Trophoblast cell (in vitro differentiated cells and primary cell): ENCODE results near the gene LPIN1.

Source experiments
- DNase-seq, 2 donors: peaks; one replicate each; pipeline ENCODE4 v3.0.0-alpha.2; 2016
- H2AFZ ChIP-seq: 2 replicates; pipeline ENCODE4 v1.6.1; 2013; ENCODE audit warnings: low read length, moderate library complexity, mild to moderate bottlenecking; ENCODE audit not compliant: insufficient read depth, poor library complexity
- H2AK5ac ChIP-seq: 2 replicates; pipeline ENCODE4 v1.6.1; 2013; ENCODE audit warnings: mild to moderate bottlenecking, low read length
- H2BK120ac ChIP-seq: 2 replicates; pipeline ENCODE4 v1.6.1; 2013; ENCODE audit warnings: low read length, mild to moderate bottlenecking, moderate library complexity; ENCODE audit not compliant: insufficient read depth, poor library complexity
- H2BK12ac ChIP-seq: 2 replicates; pipeline ENCODE4 v1.6.1; 2013; ENCODE audit warnings: mild to moderate bottlenecking, low read length, moderate library complexity
- H2BK5ac ChIP-seq: 2 replicates; pipeline ENCODE4 v1.6.1; 2013; ENCODE audit warnings: low read length, low read depth, moderate library complexity, mild to moderate bottlenecking; ENCODE audit not compliant: poor library complexity
- H3K14ac ChIP-seq: 2 replicates; pipeline ENCODE4 v1.6.1; 2013; ENCODE audit warnings: mild to moderate bottlenecking, low read length
- H3K18ac ChIP-seq: 2 replicates; pipeline ENCODE4 v1.6.1; 2013; ENCODE audit warnings: mild to moderate bottlenecking, low read length
- H3K23ac ChIP-seq: 2 replicates; pipeline ENCODE4 v1.6.1; 2013; ENCODE audit warnings: low read length
- H3K27ac ChIP-seq: 2 replicates; pipeline ENCODE4 v1.5.1; 2013; ENCODE audit warnings: low read depth, mild to moderate bottlenecking, inconsistent platforms, low read length, moderate library complexity
- H3K27me3 ChIP-seq: 2 replicates; pipeline ENCODE4 v1.6.1; 2013; ENCODE audit warnings: inconsistent platforms, mild to moderate bottlenecking, low read length, moderate library complexity; ENCODE audit not compliant: insufficient read depth
- H3K36me3 ChIP-seq, 2 experiments: 1 replicate in 1 of 2; 2 replicates in 1 of 2; pipeline ENCODE4 v1.6.1; 2013; ENCODE audit warnings: low read length in 2 of 2, mild to moderate bottlenecking in 2 of 2, moderate library complexity in 1 of 2; ENCODE audit not compliant: insufficient read depth in 2 of 2, control insufficient read depth in 1 of 2
- H3K4ac ChIP-seq: 2 replicates; pipeline ENCODE4 v1.6.1; 2013; ENCODE audit warnings: low read depth, mild to moderate bottlenecking, low read length, moderate library complexity
- H3K4me1 ChIP-seq, 2 experiments: 1 replicate in 1 of 2; 2 replicates in 1 of 2; pipeline ENCODE4 v1.6.1; 2013; ENCODE audit warnings: low read length in 2 of 2, mild to moderate bottlenecking in 2 of 2, moderate library complexity in 1 of 2; ENCODE audit not compliant: insufficient read depth in 2 of 2, control insufficient read depth in 1 of 2
- H3K4me2 ChIP-seq: 2 replicates; pipeline ENCODE4 v1.6.1; 2013; ENCODE audit warnings: inconsistent platforms, mild to moderate bottlenecking, low read length, moderate library complexity
- H3K4me3 ChIP-seq: 2 replicates; pipeline ENCODE4 v1.5.1; 2013; ENCODE audit warnings: mild to moderate bottlenecking, low read depth, low read length, inconsistent platforms
- H3K79me1 ChIP-seq: one replicate; pipeline ENCODE4 v1.6.1; 2013; ENCODE audit warnings: low read length
- H3K79me2 ChIP-seq: 2 replicates; pipeline ENCODE4 v1.6.1; 2013; ENCODE audit warnings: low read length, mild to moderate bottlenecking; ENCODE audit not compliant: control insufficient read depth, insufficient read depth, poor library complexity
- H3K9ac ChIP-seq: 2 replicates; pipeline ENCODE4 v1.6.1; 2013; ENCODE audit warnings: mild to moderate bottlenecking, low read length
- H3K9me3 ChIP-seq: 2 replicates; pipeline ENCODE4 v1.6.1; 2013; ENCODE audit warnings: low read depth, mild to moderate bottlenecking, control low read depth, inconsistent platforms, low read length; ENCODE audit not compliant: insufficient read depth
- H4K12ac ChIP-seq: 2 replicates; pipeline ENCODE4 v1.6.1; 2013; ENCODE audit warnings: low read depth, mild to moderate bottlenecking, low read length, moderate library complexity
- H4K8ac ChIP-seq: 2 replicates; pipeline ENCODE4 v1.6.1; 2013; ENCODE audit warnings: low read depth, mild to moderate bottlenecking, low read length, moderate library complexity
- H4K91ac ChIP-seq: one replicate; pipeline ENCODE4 v1.6.1; 2013; ENCODE audit warnings: low read depth, mild to moderate bottlenecking, low read length, moderate library complexity
- WGBS: extraction: QIAGEN DNeasy Blood & Tissue Kit; methylation state at CpG from one replicate; pipeline ENCODE4 v1.1.7; 2013; ENCODE audit warnings: missing lambda C conversion rate; ENCODE audit not compliant: insufficient read length, insufficient coverage; ENCODE audit errors: extremely low coverage; 5-methylcytosine and 5-hydroxymethylcytosine counted together

LPIN1 gene

GRCh38 chr2:11719230-11719977, 27.0 kb upstream of the LPIN1 start:
- no peak overlapping the region for H2BK12ac ChIP-seq
- no peak overlapping the region for H2AFZ ChIP-seq
- H2BK120ac ChIP-seq, result no peak overlapping the region
- H2BK5ac ChIP-seq, result no peak overlapping the region
- H3K36me3 ChIP-seq, result no peaks in the 10 kb centered on the region
- H3K18ac ChIP-seq, result no peak overlapping the region
- no peak overlapping the region for H3K27ac ChIP-seq
- WGBS, result no CpG with 5 or more reads among the region's 6 CpGs
- no peak for DNase-seq
- no peak overlapping the region for H3K9ac ChIP-seq
- no peak overlapping the region for H3K4me2 ChIP-seq
- H3K79me2 ChIP-seq, result no peaks in the 10 kb centered on the region
- no peak overlapping the region for H3K4me3 ChIP-seq
- H4K8ac ChIP-seq, result no peak overlapping the region
- H4K91ac ChIP-seq, result no peak overlapping the region
- no peaks in the 10 kb centered on the region for H3K27me3 ChIP-seq
- no peaks in the 10 kb centered on the region for H3K4me1 ChIP-seq
- no peaks in the 10 kb centered on the region for H3K79me1 ChIP-seq
- H3K9me3 ChIP-seq, result peaks cover 2% of the 10 kb centered on the region
- no peak overlapping the region for H2AK5ac ChIP-seq
- H4K12ac ChIP-seq, result no peak overlapping the region
- H3K4ac ChIP-seq, result no peak overlapping the region
- H3K23ac ChIP-seq, result no peak overlapping the region
- H3K14ac ChIP-seq, result no peak overlapping the region

GRCh38 chr2:11720752-11721151, 25.7 kb upstream of the LPIN1 start:
- no peak overlapping the region for H4K91ac ChIP-seq
- H4K8ac ChIP-seq, result no peak overlapping the region
- no peaks in the 10 kb centered on the region for H3K36me3 ChIP-seq
- DNase-seq, result no peak
- no peaks in the 10 kb centered on the region for H3K79me2 ChIP-seq
- H3K79me1 ChIP-seq, result no peaks in the 10 kb centered on the region
- H2BK12ac ChIP-seq, result no peak overlapping the region
- H2AK5ac ChIP-seq, result no peak overlapping the region
- H3K4me1 ChIP-seq, result no peaks in the 10 kb centered on the region
- H2BK120ac ChIP-seq, result no peak overlapping the region
- H3K9ac ChIP-seq, result no peak overlapping the region
- H3K27ac ChIP-seq, result no peak overlapping the region
- no peak overlapping the region for H2AFZ ChIP-seq
- no peak overlapping the region for H3K23ac ChIP-seq
- WGBS, result no CpG with 5 or more reads among the region's 7 CpGs
- H3K27me3 ChIP-seq, result no peaks in the 10 kb centered on the region
- H3K14ac ChIP-seq, result no peak overlapping the region
- H3K4me2 ChIP-seq, result no peak overlapping the region
- H3K9me3 ChIP-seq, result peaks cover 4% of the 10 kb centered on the region
- H3K4me3 ChIP-seq, result no peak overlapping the region
- no peak overlapping the region for H2BK5ac ChIP-seq
- H4K12ac ChIP-seq, result no peak overlapping the region
- no peak overlapping the region for H3K18ac ChIP-seq
- no peak overlapping the region for H3K4ac ChIP-seq

GRCh38 chr2:11722292-11723060, 24.0 kb upstream of the LPIN1 start:
- no peak overlapping the region for H3K4ac ChIP-seq
- H2BK120ac ChIP-seq, result no peak overlapping the region
- no CpG with 5 or more reads among the region's 3 CpGs for WGBS
- H3K4me3 ChIP-seq, result no peak overlapping the region
- no peak overlapping the region for H3K4me2 ChIP-seq
- DNase-seq, result no peak
- H3K4me1 ChIP-seq, result no peaks in the 10 kb centered on the region
- no peaks in the 10 kb centered on the region for H3K36me3 ChIP-seq
- H3K14ac ChIP-seq, result no peak overlapping the region
- H4K12ac ChIP-seq, result no peak overlapping the region
- H2AFZ ChIP-seq, result no peak overlapping the region
- no peak overlapping the region for H4K91ac ChIP-seq
- H3K79me2 ChIP-seq, result no peaks in the 10 kb centered on the region
- H3K27me3 ChIP-seq, result no peaks in the 10 kb centered on the region
- H3K27ac ChIP-seq, result no peak overlapping the region
- no peak overlapping the region for H2AK5ac ChIP-seq
- no peak overlapping the region for H2BK12ac ChIP-seq
- H3K9me3 ChIP-seq, result peaks cover 4% of the 10 kb centered on the region
- no peak overlapping the region for H3K9ac ChIP-seq
- no peak overlapping the region for H3K23ac ChIP-seq
- no peak overlapping the region for H4K8ac ChIP-seq
- H3K79me1 ChIP-seq, result no peaks in the 10 kb centered on the region
- H2BK5ac ChIP-seq, result no peak overlapping the region
- no peak overlapping the region for H3K18ac ChIP-seq

- Histone ChIP-seq H3K36me3 (no peaks in the 10 kb centered on the region), H4K91ac (no peak overlapping the region), H2BK120ac (no peak overlapping the region)
These were observed 23.4 kb upstream of the LPIN1 start for GRCh38 chr2:11723061-11723371.

More at GRCh38 chr2:11723061-11723371, 23.4 kb upstream of the LPIN1 start:
- no peaks in the 10 kb centered on the region for H3K79me1 ChIP-seq
- H4K12ac ChIP-seq, result no peak overlapping the region
- no peak overlapping the region for H3K18ac ChIP-seq
- H3K4me3 ChIP-seq, result no peak overlapping the region
- H3K27me3 ChIP-seq, result no peaks in the 10 kb centered on the region
- DNase-seq, result no peak
- no peak overlapping the region for H2BK12ac ChIP-seq
- H3K9ac ChIP-seq, result no peak overlapping the region
- H3K4me2 ChIP-seq, result no peak overlapping the region
- no peak overlapping the region for H3K4ac ChIP-seq
- no peak overlapping the region for H2AFZ ChIP-seq
- H3K23ac ChIP-seq, result no peak overlapping the region
- no peak overlapping the region for H3K14ac ChIP-seq
- H3K79me2 ChIP-seq, result no peaks in the 10 kb centered on the region
- no peak overlapping the region for H3K27ac ChIP-seq
- H2AK5ac ChIP-seq, result no peak overlapping the region
- H2BK5ac ChIP-seq, result no peak overlapping the region
- H4K8ac ChIP-seq, result no peak overlapping the region
- no peaks in the 10 kb centered on the region for H3K4me1 ChIP-seq
- H3K9me3 ChIP-seq, result peaks cover 4% of the 10 kb centered on the region
